ENCODE results near the gene APOLD1. TPM values are rescaled to one million over a fixed set of nuclear protein-coding genes. Genes with fewer than 3 reads are reported as not detected.

Gene APOLD1
- polyA plus RNA-seq, 3 donors = 0.08 to 0.21 TPM; not detected in 1

DNA sequence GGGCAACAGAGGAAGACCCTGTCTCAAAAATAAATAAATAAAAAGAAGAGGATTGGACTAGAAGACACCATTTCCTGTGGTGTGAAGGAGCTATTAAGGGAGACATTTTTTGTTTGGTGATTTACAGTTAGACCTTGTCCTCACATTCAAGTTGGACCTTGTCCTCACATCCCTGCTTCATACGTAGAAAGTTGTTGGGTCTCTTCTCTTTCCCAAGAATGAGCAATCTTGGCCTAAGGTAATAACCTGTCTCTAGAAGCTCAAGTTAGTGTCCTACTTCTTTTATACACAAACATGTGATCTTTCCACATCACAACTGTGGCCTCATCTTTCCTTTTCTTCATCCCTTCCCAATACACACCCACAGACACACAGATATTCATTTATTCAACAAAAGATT is 13.0 kb downstream of the APOLD1 start:
- Mint-ChIP-seq H3K36me3 (no peaks in the 10 kb centered on the region), H3K4me1 (peaks cover 20% of the 10 kb centered on the region), H3K27me3 (ENCODE audit: low read depth in 3 of 3) (peaks cover 0 to 1% (median 0%) of the 10 kb centered on the region in 3 donors), H3K9me3 (peaks cover 0 to 2% (median 0%) of the 10 kb centered on the region in 7 donors), H3K27ac (no peak overlapping the region), H3K4me3 (no peak overlapping the region)
- intact Hi-C loops (cut with micrococcal nuclease) = no loop called here
- no peak overlapping the region for H3K4me2 ChIP-seq (replicated peaks; ENCODE audit: extremely low read depth, low read length, poor library complexity, severe bottlenecking)
- no peaks in the 10 kb centered on the region for H3K79me2 ChIP-seq (ENCODE audit: insufficient read depth, low read length)
- H3K9me3 ChIP-seq (replicated peaks in 1 of 2; ENCODE audit: control insufficient read depth in 1 of 2, insufficient read depth in 1 of 2, low read length in 2 of 2) = no peaks in the 10 kb centered on the region
- H3K27ac ChIP-seq (ENCODE audit: low read depth in 1 of 2, low read length in 2 of 2) = no peak overlapping the region
- no peaks in the 10 kb centered on the region for H3K36me3 ChIP-seq (replicated peaks in 1 of 2; ENCODE audit: control insufficient read depth in 1 of 2, insufficient read depth in 2 of 2, low read length in 2 of 2)
- no peaks in the 10 kb centered on the region for H3K27me3 ChIP-seq (ENCODE audit: control insufficient read depth in 2 of 2, insufficient read depth in 2 of 2, low read length in 2 of 2)
- WGBS (ENCODE audit: insufficient coverage) = 100% methylated on average over 1 of the region's 1 CpG
- TF ChIP-seq, protein P1, sequence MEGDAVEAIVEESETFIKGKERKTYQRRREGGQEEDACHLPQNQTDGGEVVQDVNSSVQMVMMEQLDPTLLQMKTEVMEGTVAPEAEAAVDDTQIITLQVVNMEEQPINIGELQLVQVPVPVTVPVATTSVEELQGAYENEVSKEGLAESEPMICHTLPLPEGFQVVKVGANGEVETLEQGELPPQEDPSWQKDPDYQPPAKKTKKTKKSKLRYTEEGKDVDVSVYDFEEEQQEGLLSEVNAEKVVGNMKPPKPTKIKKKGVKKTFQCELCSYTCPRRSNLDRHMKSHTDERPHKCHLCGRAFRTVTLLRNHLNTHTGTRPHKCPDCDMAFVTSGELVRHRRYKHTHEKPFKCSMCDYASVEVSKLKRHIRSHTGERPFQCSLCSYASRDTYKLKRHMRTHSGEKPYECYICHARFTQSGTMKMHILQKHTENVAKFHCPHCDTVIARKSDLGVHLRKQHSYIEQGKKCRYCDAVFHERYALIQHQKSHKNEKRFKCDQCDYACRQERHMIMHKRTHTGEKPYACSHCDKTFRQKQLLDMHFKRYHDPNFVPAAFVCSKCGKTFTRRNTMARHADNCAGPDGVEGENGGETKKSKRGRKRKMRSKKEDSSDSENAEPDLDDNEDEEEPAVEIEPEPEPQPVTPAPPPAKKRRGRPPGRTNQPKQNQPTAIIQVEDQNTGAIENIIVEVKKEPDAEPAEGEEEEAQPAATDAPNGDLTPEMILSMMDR (IDR thresholded peaks at IDR 0.05) = no peak
- H4K20me1 ChIP-seq (ENCODE audit: insufficient read depth, low read length) = no peaks in the 10 kb centered on the region
- DNase-seq = no peak
- peaks cover 5 to 6% of the 10 kb centered on the region in 2 donors for H3K4me1 ChIP-seq (ENCODE audit: control insufficient read depth in 1 of 2, insufficient read depth in 2 of 2, low read length in 2 of 2)
- no peak overlapping the region for H3K4me3 ChIP-seq (replicated peaks in 1 of 3; ENCODE audit: low read depth in 2 of 3, low read length in 3 of 3)
- H2AFZ ChIP-seq (ENCODE audit: insufficient read depth, low read depth, low read length, poor library complexity, severe bottlenecking) = no peak overlapping the region
- H3K9ac ChIP-seq (ENCODE audit: insufficient read depth, low read length, poor library complexity, severe bottlenecking) = no peak overlapping the region

DNA sequence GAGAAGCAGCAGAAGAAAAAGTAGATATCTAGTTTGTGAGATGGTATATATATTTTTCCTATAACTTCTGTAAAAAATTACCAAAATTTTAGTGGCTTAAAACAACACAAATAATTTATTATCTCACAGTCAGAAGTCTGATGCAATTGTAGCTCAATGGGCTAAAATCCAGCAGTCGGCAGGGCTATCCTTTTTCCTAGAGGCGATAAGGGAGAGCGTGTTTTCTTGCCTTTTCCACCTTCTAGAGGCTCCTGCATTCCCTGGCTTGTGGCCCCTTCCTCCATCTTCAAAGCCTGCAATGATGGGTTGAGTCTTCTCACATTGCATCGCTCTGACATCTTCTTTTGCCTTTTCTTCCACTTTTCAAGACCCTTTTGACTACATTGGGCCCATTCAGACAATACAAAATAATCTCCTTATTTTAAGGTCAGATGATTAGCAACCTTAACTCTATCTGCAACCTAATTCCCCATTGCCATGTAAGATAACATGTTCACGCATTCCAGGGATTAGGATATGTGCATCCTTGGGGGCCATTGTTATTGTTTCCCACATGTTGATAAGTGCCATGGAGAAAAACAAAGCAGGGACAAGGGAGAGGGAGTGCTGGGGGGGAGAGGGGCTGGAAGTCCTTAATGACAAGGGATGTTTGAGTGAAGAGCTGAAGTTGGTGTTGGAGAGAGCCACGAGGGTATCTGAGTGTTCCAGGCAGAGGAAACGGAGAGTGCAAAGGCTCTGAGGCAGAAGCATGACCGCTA is 13.9 kb downstream of the APOLD1 start:
- H3K9ac ChIP-seq (ENCODE audit: insufficient read depth, low read length, poor library complexity, severe bottlenecking) = no peak overlapping the region
- intact Hi-C loops (cut with micrococcal nuclease) = no loop called here
- H3K4me2 ChIP-seq (replicated peaks; ENCODE audit: extremely low read depth, low read length, poor library complexity, severe bottlenecking) = no peak overlapping the region
- TF ChIP-seq, protein P1 (IDR thresholded peaks at IDR 0.05) = no peak
- H3K27ac ChIP-seq (ENCODE audit: low read depth in 1 of 2, low read length in 2 of 2) = no peak overlapping the region
- H3K27me3 ChIP-seq (ENCODE audit: control insufficient read depth in 2 of 2, insufficient read depth in 2 of 2, low read length in 2 of 2) = no peaks in the 10 kb centered on the region
- no peaks in the 10 kb centered on the region for H3K36me3 ChIP-seq (replicated peaks in 1 of 2; ENCODE audit: control insufficient read depth in 1 of 2, insufficient read depth in 2 of 2, low read length in 2 of 2)
- WGBS (ENCODE audit: insufficient coverage) = 80% methylated on average over 5 of the region's 8 CpGs
- peaks cover 5 to 7% of the 10 kb centered on the region in 2 donors for H3K4me1 ChIP-seq (ENCODE audit: control insufficient read depth in 1 of 2, insufficient read depth in 2 of 2, low read length in 2 of 2)
- Mint-ChIP-seq H3K4me1 (peaks cover 20% of the 10 kb centered on the region), H3K27me3 (ENCODE audit: low read depth in 3 of 3) (peaks cover 0 to 1% (median 0%) of the 10 kb centered on the region in 3 donors), H3K27ac (no peak overlapping the region), H3K36me3 (no peaks in the 10 kb centered on the region), H3K9me3 (peaks cover 0 to 2% (median 0%) of the 10 kb centered on the region in 7 donors), H3K4me3 (no peak overlapping the region)
- H3K4me3 ChIP-seq (replicated peaks in 1 of 3; ENCODE audit: low read depth in 2 of 3, low read length in 3 of 3) = no peak overlapping the region
- no peak overlapping the region for H2AFZ ChIP-seq (ENCODE audit: insufficient read depth, low read depth, low read length, poor library complexity, severe bottlenecking)
- DNase-seq = no peak
- H3K79me2 ChIP-seq (ENCODE audit: insufficient read depth, low read length) = no peaks in the 10 kb centered on the region
- no peaks in the 10 kb centered on the region for H4K20me1 ChIP-seq (ENCODE audit: insufficient read depth, low read length)
- H3K9me3 ChIP-seq (replicated peaks in 1 of 2; ENCODE audit: control insufficient read depth in 1 of 2, insufficient read depth in 1 of 2, low read length in 2 of 2) = no peaks in the 10 kb centered on the region
